Mesenchymal stem cell (in vitro differentiated cells and primary cell): ENCODE data around the gene TDRD10.

Experiments used
- DNase-seq: peaks from one replicate; pipeline ENCODE4 v3.0.0-alpha.2; 2013
- H2AFZ ChIP-seq: one replicate; pipeline ENCODE4 v1.6.1; 2013; ENCODE audit warnings: low read depth, mild to moderate bottlenecking, control low read depth, inconsistent platforms, low read length, moderate library complexity
- H2AK5ac ChIP-seq: 2 replicates; pipeline ENCODE4 v1.6.1; 2013; ENCODE audit warnings: low read length, moderate library complexity, mild to moderate bottlenecking, inconsistent platforms; ENCODE audit not compliant: severe bottlenecking
- H2BK120ac ChIP-seq: one replicate; pipeline ENCODE4 v1.6.1; 2013; ENCODE audit warnings: low read depth, mild to moderate bottlenecking, inconsistent platforms, low read length, moderate library complexity
- H2BK12ac ChIP-seq, 2 experiments: one replicate each; pipeline ENCODE4 v1.6.1; 2013; ENCODE audit warnings: inconsistent platforms in 2 of 2, low read length in 2 of 2, mild to moderate bottlenecking in 2 of 2, moderate library complexity in 2 of 2, control low read depth in 1 of 2
- H2BK15ac ChIP-seq: one replicate; pipeline ENCODE4 v1.6.1; 2013; ENCODE audit warnings: mild to moderate bottlenecking, low read depth, inconsistent platforms; ENCODE audit not compliant: poor library complexity, severe bottlenecking
- H2BK5ac ChIP-seq: 2 replicates; pipeline ENCODE4 v1.6.1; 2013; ENCODE audit warnings: low read depth, mild to moderate bottlenecking, low read length, control low read depth, inconsistent platforms; ENCODE audit not compliant: poor library complexity, severe bottlenecking
- H3K14ac ChIP-seq, 2 experiments: one replicate each; pipeline ENCODE4 v1.6.1; 2013; ENCODE audit warnings: inconsistent platforms in 2 of 2, low read length in 2 of 2, control low read depth in 1 of 2, mild to moderate bottlenecking in 1 of 2, moderate library complexity in 1 of 2
- H3K18ac ChIP-seq, 2 experiments: one replicate each; pipeline ENCODE4 v1.6.1; 2013; ENCODE audit warnings: inconsistent platforms in 2 of 2, low read length in 2 of 2, control low read depth in 1 of 2, low read depth in 1 of 2, mild to moderate bottlenecking in 1 of 2
- H3K23ac ChIP-seq, 2 experiments: one replicate each; pipeline ENCODE4 v1.6.1; 2013; ENCODE audit warnings: inconsistent platforms in 2 of 2, low read length in 2 of 2, mild to moderate bottlenecking in 2 of 2, moderate library complexity in 2 of 2, control low read depth in 1 of 2
- H3K27ac ChIP-seq: 2 replicates; pipeline ENCODE4 v1.5.1; 2013; ENCODE audit warnings: mild to moderate bottlenecking, moderate library complexity, low read length, control low read depth, inconsistent platforms; ENCODE audit not compliant: poor library complexity, severe bottlenecking
- H3K27me3 ChIP-seq, 2 experiments: 2 replicates each; pipeline versions ENCODE4 v1.6.1 to v1.7.0; 2013; ENCODE audit warnings: low read length in 2 of 2, mild to moderate bottlenecking in 2 of 2, moderate library complexity in 2 of 2, control low read depth in 1 of 2, inconsistent platforms in 1 of 2; ENCODE audit not compliant: control insufficient read depth in 1 of 2, insufficient read depth in 1 of 2
- H3K36me3 ChIP-seq, 2 experiments: 2 replicates each; pipeline versions ENCODE4 v1.6.1 to v1.7.0; 2013; ENCODE audit warnings: low read length in 2 of 2, control low read depth in 1 of 2, inconsistent platforms in 1 of 2, low read depth in 1 of 2, mild to moderate bottlenecking in 1 of 2; ENCODE audit not compliant: insufficient read depth in 2 of 2, control insufficient read depth in 1 of 2
- H3K4ac ChIP-seq, 2 experiments: one replicate each; pipeline ENCODE4 v1.6.1; 2013; ENCODE audit warnings: inconsistent platforms in 2 of 2, low read length in 2 of 2, mild to moderate bottlenecking in 2 of 2, moderate library complexity in 2 of 2, control low read depth in 1 of 2, low read depth in 1 of 2
- H3K4me1 ChIP-seq: 2 replicates; pipeline ENCODE4 v1.6.1; 2013; ENCODE audit warnings: low read depth, low read length, control low read depth; ENCODE audit not compliant: control insufficient read depth, insufficient read depth
- H3K4me2 ChIP-seq: 2 replicates; pipeline ENCODE4 v1.6.1; 2013; ENCODE audit warnings: low read length, mild to moderate bottlenecking, inconsistent platforms; ENCODE audit not compliant: poor library complexity, severe bottlenecking
- H3K4me3 ChIP-seq, 2 experiments: 2 replicates each; pipeline versions ENCODE4 v1.5.1 to v1.7.0; 2013; ENCODE audit warnings: low read length in 2 of 2, mild to moderate bottlenecking in 2 of 2, control low read depth in 1 of 2, low read depth in 1 of 2; ENCODE audit not compliant: insufficient read depth in 1 of 2
- H3K79me1 ChIP-seq: replicated peaks from 2 replicates; pipeline ENCODE4 v1.6.1; 2013; ENCODE audit warnings: mild to moderate bottlenecking, control low read depth, low read length, inconsistent platforms; ENCODE audit not compliant: poor library complexity, severe bottlenecking
- H3K9ac ChIP-seq: 2 replicates; pipeline ENCODE4 v1.7.0; 2013; ENCODE audit warnings: mild to moderate bottlenecking, low read length, moderate library complexity
- H3K9me3 ChIP-seq: 2 replicates; pipeline ENCODE4 v1.7.0; 2013; ENCODE audit warnings: mild to moderate bottlenecking, low read length; ENCODE audit not compliant: control insufficient read depth
- H4K8ac ChIP-seq: one replicate; pipeline ENCODE4 v1.6.1; 2013; ENCODE audit warnings: inconsistent platforms, mild to moderate bottlenecking, low read length, moderate library complexity
- H4K91ac ChIP-seq: one replicate; pipeline ENCODE4 v1.6.1; 2013; ENCODE audit warnings: mild to moderate bottlenecking, low read length, inconsistent platforms
- WGBS: methylation state at CpG from one replicate; pipeline ENCODE4 v1.1.7; 2013; ENCODE audit warnings: mixed read lengths; 5-methylcytosine and 5-hydroxymethylcytosine counted together

TDRD10 gene

GRCh38 chr1:154463512-154463990 is 38.5 kb upstream of the TDRD10 start:
- Histone ChIP-seq H3K9me3 (no peaks in the 10 kb centered on the region), H3K18ac (peak overlapping the region; percentile 81 to 92), H3K36me3 (peaks cover 7 to 21% of the 10 kb centered on the region in 2 experiments), H2AK5ac (peak overlapping the region; percentile 67), H2BK15ac (peak overlapping the region; percentile 82), H3K27ac (peak overlapping the region; percentile 99), H3K4me1 (peaks cover 24% of the 10 kb centered on the region), H4K91ac (peak overlapping the region; percentile 96), H3K79me1 (no peaks in the 10 kb centered on the region), H2AFZ (peak overlapping the region; percentile 57), H2BK120ac (no peak overlapping the region), H3K4me3 (no peak overlapping the region), H3K4me2 (no peak overlapping the region), H3K23ac (peak overlapping the region in 1 of 2 experiments; percentile 60), H4K8ac (peak overlapping the region; percentile 81), H2BK12ac (peak overlapping the region; percentile 46 to 100), H3K14ac (peak overlapping the region in 1 of 2 experiments; percentile 84), H3K27me3 (no peaks in the 10 kb centered on the region), H3K4ac (peak overlapping the region; percentile 45 to 92), H2BK5ac (peak overlapping the region; percentile 96), H3K9ac (peak overlapping the region; percentile 45)
- DNase-seq = no peak
- WGBS = 72% methylated on average over 4 of the region's 4 CpGs

DNA sequence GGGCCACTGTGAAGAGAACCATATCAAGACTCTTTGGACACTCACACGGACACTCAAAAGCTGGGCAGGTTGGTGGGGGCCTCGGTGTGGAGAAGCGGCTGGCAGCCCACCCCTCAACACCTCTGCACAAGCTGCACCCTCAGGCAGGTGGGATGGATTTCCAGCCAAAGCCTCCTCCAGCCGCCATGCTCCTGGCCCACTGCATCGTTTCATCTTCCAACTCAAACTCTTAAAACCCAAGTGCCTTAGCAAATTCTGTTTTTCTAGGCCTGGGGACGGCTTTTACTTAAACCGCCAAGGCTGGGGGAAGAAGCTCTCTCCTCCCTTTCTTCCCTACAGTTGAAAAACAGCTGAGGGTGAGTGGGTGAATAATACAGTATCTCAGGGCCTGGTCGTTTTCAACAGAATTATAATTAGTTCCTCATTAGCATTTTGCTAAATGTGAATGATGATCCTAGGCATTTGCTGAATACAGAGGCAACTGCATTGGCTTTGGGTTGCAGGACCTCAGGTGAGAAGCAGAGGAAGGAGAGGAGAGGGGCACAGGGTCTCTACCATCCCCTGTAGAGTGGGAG is 36.3 kb upstream of the TDRD10 start:
- Histone ChIP-seq H3K9ac (peak overlapping the region; percentile 56), H2BK15ac (no peak overlapping the region), H4K8ac (no peak overlapping the region), H2BK5ac (no peak overlapping the region), H3K23ac (no peak overlapping the region), H2BK12ac (peak overlapping the region in 1 of 2 experiments; percentile 32), H2AFZ (no peak overlapping the region), H3K36me3 (peaks cover 10 to 16% of the 10 kb centered on the region in 2 experiments), H3K4me2 (no peak overlapping the region), H2AK5ac (peak overlapping the region; percentile 97), H3K4me3 (no peak overlapping the region), H3K14ac (no peak overlapping the region), H3K4ac (peak overlapping the region in 1 of 2 experiments; percentile 54), H2BK120ac (no peak overlapping the region), H3K9me3 (no peaks in the 10 kb centered on the region), H3K18ac (no peak overlapping the region), H3K4me1 (peaks cover 25% of the 10 kb centered on the region), H3K27ac (no peak overlapping the region), H3K27me3 (no peaks in the 10 kb centered on the region), H3K79me1 (no peaks in the 10 kb centered on the region), H4K91ac (peak overlapping the region; percentile 65)
- no peak for DNase-seq
- WGBS = 96% methylated on average over 5 of the region's 8 CpGs

GRCh38 chr1:154466206-154466605 is 35.8 kb upstream of the TDRD10 start:
- Histone ChIP-seq H2BK5ac (no peak overlapping the region), H2BK15ac (no peak overlapping the region), H4K8ac (no peak overlapping the region), H2AK5ac (peak overlapping the region; percentile 97), H2BK120ac (no peak overlapping the region), H2AFZ (no peak overlapping the region), H3K14ac (no peak overlapping the region), H3K79me1 (no peaks in the 10 kb centered on the region), H2BK12ac (no peak overlapping the region), H3K4me3 (no peak overlapping the region), H3K9ac (peak overlapping the region; percentile 56), H3K9me3 (no peaks in the 10 kb centered on the region), H4K91ac (peak overlapping the region; percentile 12), H3K4me2 (no peak overlapping the region), H3K27ac (no peak overlapping the region), H3K27me3 (no peaks in the 10 kb centered on the region), H3K36me3 (peaks cover 10 to 16% of the 10 kb centered on the region in 2 experiments), H3K4ac (no peak overlapping the region), H3K18ac (no peak overlapping the region), H3K4me1 (peaks cover 25% of the 10 kb centered on the region), H3K23ac (no peak overlapping the region)
- WGBS = 75% methylated on average over 3 of the region's 3 CpGs
- DNase-seq = no peak

DNA sequence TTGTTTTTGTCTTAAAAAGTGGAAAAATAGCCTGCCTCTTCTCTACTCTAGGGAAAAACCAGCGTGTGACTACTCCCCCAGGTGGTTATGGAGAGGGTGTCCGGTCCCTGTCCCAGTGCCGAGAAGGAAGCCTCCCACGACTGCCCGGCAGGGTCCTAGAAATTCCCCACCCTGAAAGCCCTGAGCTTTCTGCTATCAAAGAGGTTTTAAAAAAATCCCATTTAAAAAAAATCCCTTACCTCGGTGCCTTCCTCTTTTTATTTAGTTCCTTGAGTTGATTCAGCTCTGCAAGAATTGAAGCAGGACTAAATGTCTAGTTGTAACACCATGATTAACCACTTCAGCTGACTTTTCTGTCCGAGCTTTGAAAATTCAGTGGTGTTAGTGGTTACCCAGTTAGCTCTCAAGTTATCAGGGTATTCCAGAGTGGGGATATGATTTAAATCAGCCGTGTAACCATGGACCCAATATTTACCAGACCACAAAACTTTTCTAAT is 35.0 kb upstream of the TDRD10 start:
- DNase-seq = no peak
- peak overlapping the region; percentile 35 for H2AK5ac ChIP-seq

More for the DNA sequence above, 35.0 kb upstream of the TDRD10 start:
- no peak overlapping the region for H3K4ac ChIP-seq
- H2BK12ac ChIP-seq = no peak overlapping the region
- no peak overlapping the region for H2BK120ac ChIP-seq
- no peak overlapping the region for H3K9ac ChIP-seq
- WGBS = 71% methylated on average over 5 of the region's 8 CpGs
- H3K4me2 ChIP-seq = no peak overlapping the region
- no peak overlapping the region for H3K27ac ChIP-seq
- no peak overlapping the region for H4K8ac ChIP-seq
- no peaks in the 10 kb centered on the region for H3K79me1 ChIP-seq
- H3K4me1 ChIP-seq = peaks cover 25% of the 10 kb centered on the region
- H4K91ac ChIP-seq = no peak overlapping the region
- H2AFZ ChIP-seq = no peak overlapping the region
- H3K4me3 ChIP-seq = no peak overlapping the region
- no peak overlapping the region for H2BK5ac ChIP-seq
- no peak overlapping the region for H3K14ac ChIP-seq
- no peak overlapping the region for H2BK15ac ChIP-seq
- H3K23ac ChIP-seq = no peak overlapping the region
- H3K36me3 ChIP-seq = peaks cover 10 to 13% of the 10 kb centered on the region in 2 experiments
- H3K18ac ChIP-seq = no peak overlapping the region
- H3K9me3 ChIP-seq = no peaks in the 10 kb centered on the region
- no peaks in the 10 kb centered on the region for H3K27me3 ChIP-seq
